ENCODE measurements around the gene NDUFB6. TPM values are rescaled to one million over a fixed set of nuclear protein-coding genes. Genes with fewer than 3 reads are reported as not detected.

Gene NDUFB6
- total RNA-seq, 2 donors from 2014 or later = 53.3 to 77.0 TPM

DNA sequence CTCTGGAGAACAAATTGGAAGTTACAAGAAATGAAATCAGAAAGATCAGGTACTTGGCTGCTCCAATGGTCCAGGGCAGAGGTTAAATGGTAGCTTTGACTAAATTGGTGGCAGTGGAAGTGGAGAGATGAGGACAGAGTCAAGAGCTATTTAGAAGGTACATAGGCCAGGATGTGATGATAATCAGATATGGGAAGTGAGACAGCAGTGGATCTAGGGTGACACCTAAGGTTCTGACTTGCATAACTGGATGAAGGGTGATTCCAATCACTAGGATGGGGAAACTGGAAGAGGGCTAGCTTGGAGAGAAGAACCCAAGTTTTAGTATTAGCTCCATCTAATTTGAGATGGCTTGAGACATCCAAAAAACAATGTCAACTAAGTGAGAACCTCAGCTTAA, 24.0 kb upstream of the NDUFB6 start:
- no peak overlapping the region for H3K27ac ChIP-seq
- H3K27me3 ChIP-seq = no peaks in the 10 kb centered on the region
- no peak for DNase-seq
- H3K36me3 ChIP-seq = no peaks in the 10 kb centered on the region
- H3K4me3 ChIP-seq = no peak overlapping the region
- intact Hi-C loops (cut with DNase I) = no loop called here
- no peaks in the 10 kb centered on the region for H3K4me1 ChIP-seq
- H3K9me3 ChIP-seq = no peaks in the 10 kb centered on the region
- TF ChIP-seq, protein P1, sequence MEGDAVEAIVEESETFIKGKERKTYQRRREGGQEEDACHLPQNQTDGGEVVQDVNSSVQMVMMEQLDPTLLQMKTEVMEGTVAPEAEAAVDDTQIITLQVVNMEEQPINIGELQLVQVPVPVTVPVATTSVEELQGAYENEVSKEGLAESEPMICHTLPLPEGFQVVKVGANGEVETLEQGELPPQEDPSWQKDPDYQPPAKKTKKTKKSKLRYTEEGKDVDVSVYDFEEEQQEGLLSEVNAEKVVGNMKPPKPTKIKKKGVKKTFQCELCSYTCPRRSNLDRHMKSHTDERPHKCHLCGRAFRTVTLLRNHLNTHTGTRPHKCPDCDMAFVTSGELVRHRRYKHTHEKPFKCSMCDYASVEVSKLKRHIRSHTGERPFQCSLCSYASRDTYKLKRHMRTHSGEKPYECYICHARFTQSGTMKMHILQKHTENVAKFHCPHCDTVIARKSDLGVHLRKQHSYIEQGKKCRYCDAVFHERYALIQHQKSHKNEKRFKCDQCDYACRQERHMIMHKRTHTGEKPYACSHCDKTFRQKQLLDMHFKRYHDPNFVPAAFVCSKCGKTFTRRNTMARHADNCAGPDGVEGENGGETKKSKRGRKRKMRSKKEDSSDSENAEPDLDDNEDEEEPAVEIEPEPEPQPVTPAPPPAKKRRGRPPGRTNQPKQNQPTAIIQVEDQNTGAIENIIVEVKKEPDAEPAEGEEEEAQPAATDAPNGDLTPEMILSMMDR (IDR thresholded peaks at IDR 0.05) = no peak
- H3K9ac ChIP-seq (ENCODE audit: low read depth in 2 of 2, low read length in 2 of 2) = no peak overlapping the region

DNA sequence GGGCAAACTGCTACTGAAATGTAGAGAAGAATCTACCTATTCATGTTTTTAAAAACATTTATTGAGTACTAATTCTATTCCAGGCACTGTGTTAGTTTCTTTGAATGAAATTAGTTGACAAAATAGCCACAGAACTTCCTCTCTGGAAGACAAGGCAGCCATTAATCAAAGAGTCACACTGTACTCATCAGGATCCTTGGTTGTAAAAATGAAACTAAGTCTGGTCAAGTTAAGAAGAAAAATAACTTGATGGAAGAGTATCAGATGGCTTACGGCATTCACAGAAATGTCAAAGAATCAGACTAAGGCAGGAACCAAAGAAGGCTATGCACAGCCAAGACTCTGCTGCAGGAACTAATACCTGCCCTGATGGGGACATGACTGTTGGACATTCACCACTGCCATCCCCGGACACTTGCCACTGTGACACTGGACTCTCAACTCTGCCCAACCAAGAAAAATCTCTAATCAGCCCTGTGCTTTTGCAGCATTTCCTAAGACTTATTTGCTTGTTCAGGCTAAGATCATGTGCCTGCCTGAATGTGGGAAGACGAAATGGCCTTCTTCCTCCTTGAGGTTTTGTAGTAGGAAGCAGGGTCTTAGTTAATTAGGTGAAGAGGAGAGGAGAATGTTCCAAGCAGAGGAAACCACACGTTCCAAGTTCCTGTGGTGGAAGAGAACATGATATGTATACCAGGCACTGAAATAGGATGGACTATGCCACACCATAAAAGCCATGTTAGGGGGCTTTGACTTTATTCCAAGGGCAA, 23.3 kb upstream of the NDUFB6 start:
- no peak overlapping the region for H3K27ac ChIP-seq
- H3K27me3 ChIP-seq = no peaks in the 10 kb centered on the region
- H3K9me3 ChIP-seq = no peaks in the 10 kb centered on the region
- no peaks in the 10 kb centered on the region for H3K36me3 ChIP-seq
- intact Hi-C loops (cut with DNase I) = no loop called here
- no peak overlapping the region for H3K4me3 ChIP-seq
- TF ChIP-seq, protein P1 (IDR thresholded peaks at IDR 0.05) = no peak
- no peak for DNase-seq
- H3K9ac ChIP-seq (ENCODE audit: low read depth in 2 of 2, low read length in 2 of 2) = no peak overlapping the region
- H3K4me1 ChIP-seq = no peaks in the 10 kb centered on the region

DNA sequence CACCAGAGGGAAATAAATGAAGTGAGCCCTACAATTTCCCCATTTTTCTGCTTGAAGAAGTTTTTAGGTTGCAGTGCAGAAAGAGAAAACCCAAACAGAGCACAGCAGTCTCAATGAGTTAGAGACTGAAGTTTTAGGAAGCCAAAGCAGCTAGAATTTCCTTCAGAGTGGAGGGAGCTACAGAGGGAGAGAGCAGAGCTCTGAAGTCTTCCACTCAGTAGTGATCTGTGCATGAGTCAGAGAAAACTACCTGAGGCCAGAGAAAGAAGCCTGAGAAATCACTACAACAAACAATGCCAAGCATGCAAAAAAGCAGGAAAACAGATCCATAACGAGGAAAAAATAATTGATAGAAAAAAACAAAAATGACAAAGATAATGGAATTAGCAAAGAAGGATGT, 17.9 kb upstream of the NDUFB6 start:
- DNase-seq = no peak
- H3K4me1 ChIP-seq = no peaks in the 10 kb centered on the region
- H3K9ac ChIP-seq (ENCODE audit: low read depth in 2 of 2, low read length in 2 of 2) = no peak overlapping the region
- no peak overlapping the region for H3K27ac ChIP-seq
- H3K27me3 ChIP-seq = no peaks in the 10 kb centered on the region
- TF ChIP-seq, protein P1 (IDR thresholded peaks at IDR 0.05) = no peak
- no peaks in the 10 kb centered on the region for H3K9me3 ChIP-seq
- H3K36me3 ChIP-seq = no peaks in the 10 kb centered on the region
- intact Hi-C loops (cut with DNase I) = no loop called here
- no peak overlapping the region for H3K4me3 ChIP-seq

- Histone ChIP-seq H3K27me3 (no peaks in the 10 kb centered on the region), H3K9me3 (no peaks in the 10 kb centered on the region), H3K4me3 (no peak overlapping the region), H3K36me3 (no peaks in the 10 kb centered on the region), H3K4me1 (no peaks in the 10 kb centered on the region), H3K27ac (no peak overlapping the region), H3K9ac (ENCODE audit: low read depth in 2 of 2, low read length in 2 of 2) (no peak overlapping the region)
- TF ChIP-seq, protein P1 (IDR thresholded peaks at IDR 0.05) = no peak
- intact Hi-C loops (cut with DNase I) = no loop called here
- DNase-seq = no peak
Measured at GRCh38 chr9:32590476-32590875, 17.5 kb upstream of the NDUFB6 start.

DNA sequence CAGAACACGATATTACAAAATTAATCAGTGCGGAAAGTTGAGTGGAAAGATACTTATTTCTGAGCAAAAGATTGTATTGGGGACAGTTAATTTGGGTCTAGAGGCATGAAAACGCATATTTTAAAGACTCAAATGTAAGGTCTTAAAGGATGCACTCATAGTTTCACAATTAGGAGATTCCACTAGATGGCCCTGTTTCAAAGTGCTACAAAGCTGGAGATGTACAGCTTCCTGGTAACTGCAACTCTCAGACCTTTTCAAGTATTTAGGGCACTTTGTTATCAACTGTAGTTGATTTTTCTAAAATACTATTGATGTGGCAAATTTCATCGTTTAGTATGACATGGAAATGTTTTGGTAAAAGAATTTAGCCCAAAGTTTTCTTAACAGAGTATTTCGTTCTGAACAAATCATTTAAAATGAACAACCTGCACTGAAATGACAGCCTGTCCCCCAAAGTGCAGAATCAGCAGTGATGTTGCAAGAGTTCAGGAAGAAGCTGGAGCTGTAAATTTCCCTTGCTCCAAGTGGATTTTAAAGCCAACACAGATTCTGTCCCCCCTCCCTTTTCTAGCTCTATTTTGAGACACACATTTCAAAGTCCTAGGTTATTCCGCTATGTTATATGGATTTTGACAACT, 16.2 kb upstream of the NDUFB6 start:
- H3K9me3 ChIP-seq = no peaks in the 10 kb centered on the region
- H3K9ac ChIP-seq (ENCODE audit: low read depth in 2 of 2, low read length in 2 of 2) = no peak overlapping the region
- H3K27me3 ChIP-seq = no peaks in the 10 kb centered on the region
- intact Hi-C loops (cut with DNase I) = no loop called here
- TF ChIP-seq, protein P1 (IDR thresholded peaks at IDR 0.05) = peak; percentile 24
- no peak overlapping the region for H3K4me3 ChIP-seq
- no peak for DNase-seq
- no peak overlapping the region for H3K27ac ChIP-seq
- H3K36me3 ChIP-seq = no peaks in the 10 kb centered on the region
- H3K4me1 ChIP-seq = no peaks in the 10 kb centered on the region

Data from colonic mucosa (tissue), 4 donors.